Measurements from ENCODE around the gene CDC42EP4. TPM values are rescaled to one million over a fixed set of nuclear protein-coding genes. Genes with fewer than 3 reads are reported as not detected.

The CDC42EP4 gene
- total and polyA plus RNA-seq, 2 experiments from 2014 or later: 62.4 to 82.7 TPM

DNA sequence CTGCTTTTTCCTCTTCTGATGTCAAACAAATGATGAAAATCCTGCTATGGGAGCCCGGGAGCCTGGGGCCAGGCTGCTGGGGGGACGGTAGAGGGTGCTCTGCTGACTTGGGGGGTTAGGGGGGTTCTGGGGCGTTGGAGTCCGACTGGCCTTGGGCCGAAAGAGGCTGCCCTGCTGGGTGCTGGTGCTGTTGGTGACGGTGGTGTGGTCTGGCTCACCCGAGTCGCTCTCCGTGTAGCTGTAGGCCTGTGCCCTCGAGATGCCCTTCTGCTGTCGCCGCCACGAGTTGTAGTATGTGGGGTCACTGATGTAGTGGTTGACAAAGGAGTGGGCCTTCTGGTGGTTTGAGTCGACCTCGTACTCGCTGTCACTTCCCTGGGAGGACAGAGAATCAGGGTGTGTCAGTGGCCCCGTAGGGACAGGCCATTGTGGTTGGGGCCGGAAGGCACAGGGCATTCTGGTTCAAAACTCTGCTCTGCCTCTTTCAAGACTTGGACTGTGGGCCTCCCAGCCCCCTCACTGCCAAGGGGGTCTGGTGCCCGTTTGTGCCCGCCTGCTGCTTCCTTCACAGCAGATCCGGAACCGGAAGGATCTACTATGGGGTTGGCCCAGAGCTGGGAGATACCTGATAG, 26.9 kb upstream of the CDC42EP4 start:
- H3K4me3 ChIP-seq: no peak overlapping the region
- DNase-seq (ENCODE audit: low spot score): no peak
- TF ChIP-seq EZH2phosphoT487 (IDR thresholded peaks at IDR 0.05; ENCODE audit: low read depth, severe bottlenecking, unreplicated experiment): no peak
- no peak for TF ChIP-seq EZH2 (IDR thresholded peaks at IDR 0.05; ENCODE audit: borderline replicate concordance)
- TF ChIP-seq, protein P1, sequence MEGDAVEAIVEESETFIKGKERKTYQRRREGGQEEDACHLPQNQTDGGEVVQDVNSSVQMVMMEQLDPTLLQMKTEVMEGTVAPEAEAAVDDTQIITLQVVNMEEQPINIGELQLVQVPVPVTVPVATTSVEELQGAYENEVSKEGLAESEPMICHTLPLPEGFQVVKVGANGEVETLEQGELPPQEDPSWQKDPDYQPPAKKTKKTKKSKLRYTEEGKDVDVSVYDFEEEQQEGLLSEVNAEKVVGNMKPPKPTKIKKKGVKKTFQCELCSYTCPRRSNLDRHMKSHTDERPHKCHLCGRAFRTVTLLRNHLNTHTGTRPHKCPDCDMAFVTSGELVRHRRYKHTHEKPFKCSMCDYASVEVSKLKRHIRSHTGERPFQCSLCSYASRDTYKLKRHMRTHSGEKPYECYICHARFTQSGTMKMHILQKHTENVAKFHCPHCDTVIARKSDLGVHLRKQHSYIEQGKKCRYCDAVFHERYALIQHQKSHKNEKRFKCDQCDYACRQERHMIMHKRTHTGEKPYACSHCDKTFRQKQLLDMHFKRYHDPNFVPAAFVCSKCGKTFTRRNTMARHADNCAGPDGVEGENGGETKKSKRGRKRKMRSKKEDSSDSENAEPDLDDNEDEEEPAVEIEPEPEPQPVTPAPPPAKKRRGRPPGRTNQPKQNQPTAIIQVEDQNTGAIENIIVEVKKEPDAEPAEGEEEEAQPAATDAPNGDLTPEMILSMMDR (IDR thresholded peaks at IDR 0.05; ENCODE audit: poor library complexity): no peak
- no peaks in the 10 kb centered on the region for H3K9me2 ChIP-seq (replicated peaks; ENCODE audit: insufficient read depth)
- H2AFZ ChIP-seq: no peak overlapping the region
- no peaks in the 10 kb centered on the region for H4K20me1 ChIP-seq (ENCODE audit: insufficient read depth, poor library complexity, severe bottlenecking)
- H3K36me3 ChIP-seq (replicated peaks; ENCODE audit: insufficient read depth, low read depth): no peaks in the 10 kb centered on the region
- 93% methylated on average over 11 of the region's 22 CpGs for WGBS (ENCODE audit: low lambda C conversion rate, missing lambda C conversion rate)
- H3K79me2 ChIP-seq: no peaks in the 10 kb centered on the region
- peaks cover 45% of the 10 kb centered on the region for H3K4me1 ChIP-seq (ENCODE audit: insufficient read depth)
- H3K9me3 ChIP-seq (ENCODE audit: low read depth): no peaks in the 10 kb centered on the region
- H3K27me3 ChIP-seq: no peaks in the 10 kb centered on the region
- H3K27ac ChIP-seq: peak overlapping the region; percentile 81
- peak overlapping the region; percentile 45 for H3K4me2 ChIP-seq

DNA sequence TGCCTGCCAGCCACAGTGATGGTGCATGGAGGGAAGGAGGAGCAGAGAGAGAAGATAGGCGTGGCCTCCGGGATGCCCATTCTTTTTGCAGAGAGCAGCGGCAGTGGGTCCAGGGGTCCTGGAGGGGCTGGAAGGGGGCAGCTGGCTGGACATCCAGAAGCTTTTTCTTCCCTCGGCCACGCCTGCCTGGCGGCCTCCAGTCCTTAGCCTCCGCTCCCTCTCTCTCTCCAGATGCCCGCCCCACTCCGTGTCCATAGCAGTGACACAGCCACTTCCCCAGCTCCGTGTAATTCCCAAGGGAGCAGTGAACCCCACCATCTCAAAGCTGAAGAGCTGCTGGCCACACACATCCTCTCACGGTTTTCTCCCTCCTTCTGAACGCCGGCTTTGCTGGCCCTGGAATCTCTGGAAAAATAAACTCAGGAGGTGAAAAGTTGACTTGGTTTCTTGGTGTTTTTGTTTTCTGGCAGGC, 26.3 kb upstream of the CDC42EP4 start:
- peak overlapping the region; percentile 81 for H3K27ac ChIP-seq
- peak overlapping the region; percentile 45 for H3K4me2 ChIP-seq

DNA sequence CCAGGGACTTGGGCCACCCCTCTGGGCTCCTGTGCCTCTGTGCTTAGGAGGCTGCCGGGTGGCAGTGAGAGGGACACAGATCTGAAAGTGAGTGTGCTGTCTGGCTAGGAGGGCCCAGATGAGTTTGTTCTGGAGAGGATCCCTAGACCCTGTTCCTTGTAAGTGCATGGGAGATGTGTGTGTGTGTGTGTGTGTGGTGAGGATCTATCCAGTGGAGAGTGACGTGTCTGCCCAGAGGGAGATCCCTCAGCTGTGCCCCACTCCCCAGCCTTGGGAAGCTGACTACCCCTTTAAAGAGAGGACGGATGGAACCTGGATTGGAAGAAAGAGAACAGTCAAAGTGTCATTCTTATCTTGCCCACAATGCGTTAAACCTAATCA, 25.5 kb upstream of the CDC42EP4 start:
- Histone ChIP-seq H3K36me3 (replicated peaks; ENCODE audit: insufficient read depth, low read depth) (no peaks in the 10 kb centered on the region), H2AFZ (no peak overlapping the region), H3K9me3 (ENCODE audit: low read depth) (no peaks in the 10 kb centered on the region), H3K27ac (peak overlapping the region; percentile 81), H3K4me2 (no peak overlapping the region), H3K27me3 (no peaks in the 10 kb centered on the region), H3K9me2 (replicated peaks; ENCODE audit: insufficient read depth) (no peaks in the 10 kb centered on the region), H3K4me3 (no peak overlapping the region), H3K79me2 (no peaks in the 10 kb centered on the region), H3K4me1 (ENCODE audit: insufficient read depth) (peaks cover 34% of the 10 kb centered on the region), H4K20me1 (ENCODE audit: insufficient read depth, poor library complexity, severe bottlenecking) (no peaks in the 10 kb centered on the region)
- 64% methylated on average over 4 of the region's 4 CpGs for WGBS (ENCODE audit: low lambda C conversion rate, missing lambda C conversion rate)
- TF ChIP-seq EZH2phosphoT487 (IDR thresholded peaks at IDR 0.05; ENCODE audit: low read depth, severe bottlenecking, unreplicated experiment) (no peak), EZH2 (IDR thresholded peaks at IDR 0.05; ENCODE audit: borderline replicate concordance) (no peak)
- TF ChIP-seq, protein P1 (IDR thresholded peaks at IDR 0.05; ENCODE audit: poor library complexity): no peak
- DNase-seq (ENCODE audit: low spot score): no peak

More for the DNA sequence above, 26.3 kb upstream of the CDC42EP4 start:
- no peak for DNase-seq (ENCODE audit: low spot score)
- H4K20me1 ChIP-seq (ENCODE audit: insufficient read depth, poor library complexity, severe bottlenecking): no peaks in the 10 kb centered on the region
- no peak for TF ChIP-seq EZH2 (IDR thresholded peaks at IDR 0.05; ENCODE audit: borderline replicate concordance)
- TF ChIP-seq, protein P1 (IDR thresholded peaks at IDR 0.05; ENCODE audit: poor library complexity): no peak
- TF ChIP-seq EZH2phosphoT487 (IDR thresholded peaks at IDR 0.05; ENCODE audit: low read depth, severe bottlenecking, unreplicated experiment): no peak
- no peaks in the 10 kb centered on the region for H3K79me2 ChIP-seq
- H3K4me3 ChIP-seq: no peak overlapping the region
- no peaks in the 10 kb centered on the region for H3K36me3 ChIP-seq (replicated peaks; ENCODE audit: insufficient read depth, low read depth)
- H2AFZ ChIP-seq: no peak overlapping the region
- 68% methylated on average over 13 of the region's 13 CpGs for WGBS (ENCODE audit: low lambda C conversion rate, missing lambda C conversion rate)
- no peaks in the 10 kb centered on the region for H3K9me3 ChIP-seq (ENCODE audit: low read depth)
- no peaks in the 10 kb centered on the region for H3K27me3 ChIP-seq
- H3K4me1 ChIP-seq (ENCODE audit: insufficient read depth): peaks cover 42% of the 10 kb centered on the region
- H3K9me2 ChIP-seq (replicated peaks; ENCODE audit: insufficient read depth): no peaks in the 10 kb centered on the region
